WTC11 (cell line): ENCODE measurements around the gene TTR. TPM values are rescaled to one million over a fixed set of nuclear protein-coding genes. Genes with fewer than 3 reads are reported as not detected.
A peak's percentile ranks its signal among the peaks of the same experiment; 100 is the strongest.

Source experiments
- ATAC-seq: fragments of 200-7000 bp; cut with Tn5 transposase; 2 replicates; pipeline ENCODE4 v1.10.0; 2021; ENCODE audit warnings: mild to moderate bottlenecking, moderate library complexity
- CTCF ChIA-PET: fragments of 300-600 bp; sonication (Branson Sonifier 250); formaldehyde crosslinking; loops from one replicate; lab custom pipeline; 2021; ENCODE audit warnings: antibody characterized with exemption; lab: Charles Lee
- POLR2A ChIA-PET: fragments of 350-600 bp; sonication (Branson Sonifier 250); formaldehyde crosslinking; loops from one replicate; lab custom pipeline; 2021; ENCODE audit warnings: antibody characterized with exemption; lab: Charles Lee
- DNase-seq: peaks from one replicate; pipeline ENCODE4 v3.0.0; 2021; ENCODE audit warnings: low spot score
- H3K27ac Mint-ChIP-seq: 2 replicates; pipeline ENCODE4 v1.8.0; 2021; ENCODE audit warnings: mixed read lengths
- H3K27me3 Mint-ChIP-seq: 2 replicates; pipeline ENCODE4 v1.8.0; 2021; ENCODE audit warnings: low read depth, mild to moderate bottlenecking, moderate library complexity, mixed read lengths
- H3K36me3 Mint-ChIP-seq: 2 replicates; pipeline ENCODE4 v1.8.0; 2021; ENCODE audit warnings: mixed read lengths
- H3K4me1 Mint-ChIP-seq: 2 replicates; pipeline ENCODE4 v1.8.0; 2022; ENCODE audit warnings: mixed read lengths
- H3K4me3 Mint-ChIP-seq: 2 replicates; pipeline ENCODE4 v1.8.0; 2021; ENCODE audit warnings: mild to moderate bottlenecking, moderate library complexity, mixed read lengths
- H3K9me3 Mint-ChIP-seq: 2 replicates; pipeline ENCODE4 v1.8.0; 2021; ENCODE audit warnings: mixed read lengths
- MXD4 ChIP-seq: fragments of 250-450 bp; sonication (Bioruptor Pico); IDR thresholded peaks from 2 replicates; pipeline ENCODE4 v1.8.0; 2021; ENCODE audit warnings: mild to moderate bottlenecking, moderate library complexity, borderline replicate concordance
- NFATC4 ChIP-seq: fragments of 250-450 bp; sonication (Bioruptor Pico); IDR thresholded peaks from 2 replicates; pipeline ENCODE4 v1.9.0; 2021; ENCODE audit warnings: mild to moderate bottlenecking
- NFE2L1 ChIP-seq: sonication (generic); formaldehyde crosslinking; IDR thresholded peaks from 2 replicates; pipeline ENCODE4 v1.8.1; 2023; ENCODE audit warnings: missing genetic modification reagents
- NR3C1 ChIP-seq: sonication (generic); formaldehyde crosslinking; conservative IDR thresholded peaks from 2 replicates; pipeline ENCODE4 v1.8.1; 2023; ENCODE audit warnings: low read depth, mild to moderate bottlenecking, missing genetic modification reagents
- RORB ChIP-seq: fragments of 250-450 bp; sonication (Bioruptor Pico); IDR thresholded peaks from 2 replicates; pipeline ENCODE4 v1.9.0; 2021; ENCODE audit warnings: mild to moderate bottlenecking
- SP1 ChIP-seq: sonication (generic); formaldehyde crosslinking; conservative IDR thresholded peaks from 2 replicates; pipeline ENCODE4 v1.8.1; 2022; ENCODE audit warnings: missing genetic modification reagents
- TP53 ChIP-seq: sonication (generic); formaldehyde crosslinking; IDR thresholded peaks from 2 replicates; pipeline ENCODE4 v1.8.1; 2023; ENCODE audit warnings: mild to moderate bottlenecking, missing genetic modification reagents
- ZNF121 ChIP-seq: sonication (generic); formaldehyde crosslinking; IDR thresholded peaks from 2 replicates; pipeline ENCODE4 v1.8.0; 2023; ENCODE audit warnings: missing genetic modification reagents
- ZNF138 ChIP-seq: sonication (generic); formaldehyde crosslinking; conservative IDR thresholded peaks from 2 replicates; pipeline ENCODE4 v1.8.1; 2022; ENCODE audit warnings: mild to moderate bottlenecking, moderate library complexity, missing genetic modification reagents
- ZNF263 ChIP-seq: sonication (generic); formaldehyde crosslinking; IDR thresholded peaks from 2 replicates; pipeline ENCODE4 v1.8.1; 2022; ENCODE audit warnings: low read depth, mild to moderate bottlenecking, moderate library complexity, missing genetic modification reagents
- total RNA-seq: library from RNA; stranded (reverse); gene quantifications from 3 replicates; pipeline ENCODE4 v1.2.3, GENCODE V29; 2021
- TF ChIP-seq, protein P1 (sequence below): fragments of 250-450 bp; sonication (Bioruptor Pico); IDR thresholded peaks from 2 replicates; pipeline ENCODE4 v1.8.0; 2021; ENCODE audit warnings: mild to moderate bottlenecking
- TF ChIP-seq, protein P2 (sequence below): sonication (generic); formaldehyde crosslinking; IDR thresholded peaks from 2 replicates; pipeline ENCODE4 v1.8.0; 2022; ENCODE audit warnings: mild to moderate bottlenecking, missing genetic modification reagents
- TF ChIP-seq, protein P3 (sequence below): sonication (generic); formaldehyde crosslinking; IDR thresholded peaks from 2 replicates; pipeline ENCODE4 v1.8.1; 2023; ENCODE audit warnings: mild to moderate bottlenecking, moderate library complexity, missing genetic modification reagents
- TF ChIP-seq, protein P4 (sequence below): sonication (generic); formaldehyde crosslinking; IDR thresholded peaks from 2 replicates; pipeline ENCODE4 v1.8.1; 2022; ENCODE audit warnings: low read depth, missing genetic modification reagents, borderline replicate concordance
- TF ChIP-seq, protein P5 (sequence below): sonication (generic); formaldehyde crosslinking; IDR thresholded peaks from 2 replicates; pipeline ENCODE4 v1.8.0; 2023; ENCODE audit warnings: missing genetic modification reagents
- TF ChIP-seq, protein P6 (sequence below): sonication (generic); formaldehyde crosslinking; IDR thresholded peaks from 2 replicates; pipeline ENCODE4 v1.8.0; 2023; ENCODE audit warnings: mild to moderate bottlenecking, missing genetic modification reagents
- TF ChIP-seq, protein P7 (sequence below): sonication (generic); formaldehyde crosslinking; IDR thresholded peaks from 2 replicates; pipeline ENCODE4 v1.8.1; 2023; ENCODE audit warnings: mild to moderate bottlenecking, missing genetic modification reagents, borderline replicate concordance

TTR gene
- total RNA-seq, 1 experiment from 2014 or later: 1.0 TPM

DNA sequence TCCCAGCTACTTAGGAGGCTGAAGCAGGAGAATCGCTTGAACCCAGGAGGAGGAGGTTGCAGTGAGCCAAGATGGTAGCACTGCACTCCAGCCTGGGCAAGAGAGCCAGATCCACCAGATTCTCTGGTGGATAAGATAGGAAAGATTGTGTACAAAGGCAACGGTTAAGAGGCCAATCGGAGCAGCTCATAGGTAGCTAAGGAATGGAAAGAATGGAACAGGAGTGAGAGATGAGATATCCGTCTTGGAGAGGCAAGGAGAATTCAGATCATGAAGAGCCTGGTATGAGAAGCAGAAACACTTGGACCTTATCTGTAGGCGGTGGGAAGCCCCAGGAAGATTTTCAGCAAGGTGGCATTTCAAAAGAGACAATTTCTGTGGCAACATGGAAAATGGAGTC is 27.1 kb downstream of the TTR start:
- Mint-ChIP-seq H3K4me1 (peaks cover 17% of the 10 kb centered on the region), H3K36me3 (no peaks in the 10 kb centered on the region), H3K9me3 (no peaks in the 10 kb centered on the region; the same call in 1 of the 2 replicates), H3K27ac (no peak overlapping the region), H3K27me3 (no peaks in the 10 kb centered on the region), H3K4me3 (no peak overlapping the region)
- POLR2A ChIA-PET: interaction anchor here (0.6 kb wide), 1 partner anchor 300 kb away, joined by 3 read pairs; no protein-coding TSS in a partner anchor
- TF ChIP-seq, protein P1, sequence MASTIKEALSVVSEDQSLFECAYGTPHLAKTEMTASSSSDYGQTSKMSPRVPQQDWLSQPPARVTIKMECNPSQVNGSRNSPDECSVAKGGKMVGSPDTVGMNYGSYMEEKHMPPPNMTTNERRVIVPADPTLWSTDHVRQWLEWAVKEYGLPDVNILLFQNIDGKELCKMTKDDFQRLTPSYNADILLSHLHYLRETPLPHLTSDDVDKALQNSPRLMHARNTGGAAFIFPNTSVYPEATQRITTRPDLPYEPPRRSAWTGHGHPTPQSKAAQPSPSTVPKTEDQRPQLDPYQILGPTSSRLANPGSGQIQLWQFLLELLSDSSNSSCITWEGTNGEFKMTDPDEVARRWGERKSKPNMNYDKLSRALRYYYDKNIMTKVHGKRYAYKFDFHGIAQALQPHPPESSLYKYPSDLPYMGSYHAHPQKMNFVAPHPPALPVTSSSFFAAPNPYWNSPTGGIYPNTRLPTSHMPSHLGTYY (CRISPR knock-in tag): no peak
- TF ChIP-seq ZNF121 (0 out of 2 replicates have a peak, but pooled peaks have one; percentile 32), ZNF138 (CRISPR knock-in tag) (no peak), TP53 (no peak), MXD4 (CRISPR knock-in tag) (no peak)
- TF ChIP-seq, protein P2, sequence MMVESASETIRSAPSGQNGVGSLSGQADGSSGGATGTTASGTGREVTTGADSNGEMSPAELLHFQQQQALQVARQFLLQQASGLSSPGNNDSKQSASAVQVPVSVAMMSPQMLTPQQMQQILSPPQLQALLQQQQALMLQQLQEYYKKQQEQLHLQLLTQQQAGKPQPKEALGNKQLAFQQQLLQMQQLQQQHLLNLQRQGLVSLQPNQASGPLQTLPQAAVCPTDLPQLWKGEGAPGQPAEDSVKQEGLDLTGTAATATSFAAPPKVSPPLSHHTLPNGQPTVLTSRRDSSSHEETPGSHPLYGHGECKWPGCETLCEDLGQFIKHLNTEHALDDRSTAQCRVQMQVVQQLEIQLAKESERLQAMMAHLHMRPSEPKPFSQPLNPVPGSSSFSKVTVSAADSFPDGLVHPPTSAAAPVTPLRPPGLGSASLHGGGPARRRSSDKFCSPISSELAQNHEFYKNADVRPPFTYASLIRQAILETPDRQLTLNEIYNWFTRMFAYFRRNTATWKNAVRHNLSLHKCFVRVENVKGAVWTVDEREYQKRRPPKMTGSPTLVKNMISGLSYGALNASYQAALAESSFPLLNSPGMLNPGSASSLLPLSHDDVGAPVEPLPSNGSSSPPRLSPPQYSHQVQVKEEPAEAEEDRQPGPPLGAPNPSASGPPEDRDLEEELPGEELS (CRISPR knock-in tag): no peak
- TF ChIP-seq, protein P3, sequence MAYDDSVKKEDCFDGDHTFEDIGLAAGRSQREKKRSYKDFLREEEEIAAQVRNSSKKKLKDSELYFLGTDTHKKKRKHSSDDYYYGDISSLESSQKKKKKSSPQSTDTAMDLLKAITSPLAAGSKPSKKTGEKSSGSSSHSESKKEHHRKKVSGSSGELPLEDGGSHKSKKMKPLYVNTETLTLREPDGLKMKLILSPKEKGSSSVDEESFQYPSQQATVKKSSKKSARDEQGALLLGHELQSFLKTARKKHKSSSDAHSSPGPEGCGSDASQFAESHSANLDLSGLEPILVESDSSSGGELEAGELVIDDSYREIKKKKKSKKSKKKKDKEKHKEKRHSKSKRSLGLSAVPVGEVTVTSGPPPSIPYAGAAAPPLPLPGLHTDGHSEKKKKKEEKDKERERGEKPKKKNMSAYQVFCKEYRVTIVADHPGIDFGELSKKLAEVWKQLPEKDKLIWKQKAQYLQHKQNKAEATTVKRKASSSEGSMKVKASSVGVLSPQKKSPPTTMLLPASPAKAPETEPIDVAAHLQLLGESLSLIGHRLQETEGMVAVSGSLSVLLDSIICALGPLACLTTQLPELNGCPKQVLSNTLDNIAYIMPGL (CRISPR knock-in tag): no peak
- TF ChIP-seq, protein P4, sequence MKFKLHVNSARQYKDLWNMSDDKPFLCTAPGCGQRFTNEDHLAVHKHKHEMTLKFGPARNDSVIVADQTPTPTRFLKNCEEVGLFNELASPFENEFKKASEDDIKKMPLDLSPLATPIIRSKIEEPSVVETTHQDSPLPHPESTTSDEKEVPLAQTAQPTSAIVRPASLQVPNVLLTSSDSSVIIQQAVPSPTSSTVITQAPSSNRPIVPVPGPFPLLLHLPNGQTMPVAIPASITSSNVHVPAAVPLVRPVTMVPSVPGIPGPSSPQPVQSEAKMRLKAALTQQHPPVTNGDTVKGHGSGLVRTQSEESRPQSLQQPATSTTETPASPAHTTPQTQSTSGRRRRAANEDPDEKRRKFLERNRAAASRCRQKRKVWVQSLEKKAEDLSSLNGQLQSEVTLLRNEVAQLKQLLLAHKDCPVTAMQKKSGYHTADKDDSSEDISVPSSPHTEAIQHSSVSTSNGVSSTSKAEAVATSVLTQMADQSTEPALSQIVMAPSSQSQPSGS (CRISPR knock-in tag): no peak
- CTCF ChIA-PET: interaction anchor here (1.4 kb wide), 1 partner anchor 9 kb away, joined by 4 read pairs; no protein-coding TSS in a partner anchor
- no peak for ATAC-seq
- DNase-seq: no peak

DNA sequence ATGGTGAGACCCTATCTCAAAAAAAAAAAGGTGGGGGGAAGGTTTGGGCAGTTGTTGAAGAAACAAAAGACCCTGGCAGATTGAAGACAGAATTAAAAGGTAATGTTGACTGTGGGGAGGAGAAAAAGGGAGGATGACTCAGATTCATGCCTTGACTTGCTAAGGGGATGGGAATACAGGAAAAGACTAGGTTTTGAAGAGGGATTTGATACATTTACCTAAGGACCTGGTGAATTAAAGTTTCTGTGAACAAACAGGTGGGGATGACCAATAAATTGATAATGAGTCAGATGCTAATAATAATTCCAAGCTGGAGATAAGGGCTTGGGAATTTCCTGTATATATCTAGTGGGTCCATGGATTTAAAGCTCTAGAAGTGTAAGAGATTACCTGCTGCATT is 27.6 kb downstream of the TTR start:
- TF ChIP-seq, protein P5, sequence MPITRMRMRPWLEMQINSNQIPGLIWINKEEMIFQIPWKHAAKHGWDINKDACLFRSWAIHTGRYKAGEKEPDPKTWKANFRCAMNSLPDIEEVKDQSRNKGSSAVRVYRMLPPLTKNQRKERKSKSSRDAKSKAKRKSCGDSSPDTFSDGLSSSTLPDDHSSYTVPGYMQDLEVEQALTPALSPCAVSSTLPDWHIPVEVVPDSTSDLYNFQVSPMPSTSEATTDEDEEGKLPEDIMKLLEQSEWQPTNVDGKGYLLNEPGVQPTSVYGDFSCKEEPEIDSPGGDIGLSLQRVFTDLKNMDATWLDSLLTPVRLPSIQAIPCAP (CRISPR knock-in tag): no peak
- TF ChIP-seq, protein P3 (CRISPR knock-in tag): no peak
- TF ChIP-seq, protein P1 (CRISPR knock-in tag): no peak
- TF ChIP-seq NFATC4 (CRISPR knock-in tag) (no peak), NR3C1 (CRISPR knock-in tag) (no peak), ZNF263 (CRISPR knock-in tag) (no peak), NFE2L1 (CRISPR knock-in tag) (no peak), SP1 (CRISPR knock-in tag) (no peak), RORB (CRISPR knock-in tag) (no peak)
- TF ChIP-seq, protein P6, sequence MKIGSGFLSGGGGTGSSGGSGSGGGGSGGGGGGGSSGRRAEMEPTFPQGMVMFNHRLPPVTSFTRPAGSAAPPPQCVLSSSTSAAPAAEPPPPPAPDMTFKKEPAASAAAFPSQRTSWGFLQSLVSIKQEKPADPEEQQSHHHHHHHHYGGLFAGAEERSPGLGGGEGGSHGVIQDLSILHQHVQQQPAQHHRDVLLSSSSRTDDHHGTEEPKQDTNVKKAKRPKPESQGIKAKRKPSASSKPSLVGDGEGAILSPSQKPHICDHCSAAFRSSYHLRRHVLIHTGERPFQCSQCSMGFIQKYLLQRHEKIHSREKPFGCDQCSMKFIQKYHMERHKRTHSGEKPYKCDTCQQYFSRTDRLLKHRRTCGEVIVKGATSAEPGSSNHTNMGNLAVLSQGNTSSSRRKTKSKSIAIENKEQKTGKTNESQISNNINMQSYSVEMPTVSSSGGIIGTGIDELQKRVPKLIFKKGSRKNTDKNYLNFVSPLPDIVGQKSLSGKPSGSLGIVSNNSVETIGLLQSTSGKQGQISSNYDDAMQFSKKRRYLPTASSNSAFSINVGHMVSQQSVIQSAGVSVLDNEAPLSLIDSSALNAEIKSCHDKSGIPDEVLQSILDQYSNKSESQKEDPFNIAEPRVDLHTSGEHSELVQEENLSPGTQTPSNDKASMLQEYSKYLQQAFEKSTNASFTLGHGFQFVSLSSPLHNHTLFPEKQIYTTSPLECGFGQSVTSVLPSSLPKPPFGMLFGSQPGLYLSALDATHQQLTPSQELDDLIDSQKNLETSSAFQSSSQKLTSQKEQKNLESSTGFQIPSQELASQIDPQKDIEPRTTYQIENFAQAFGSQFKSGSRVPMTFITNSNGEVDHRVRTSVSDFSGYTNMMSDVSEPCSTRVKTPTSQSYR: no peak
- TF ChIP-seq, protein P7, sequence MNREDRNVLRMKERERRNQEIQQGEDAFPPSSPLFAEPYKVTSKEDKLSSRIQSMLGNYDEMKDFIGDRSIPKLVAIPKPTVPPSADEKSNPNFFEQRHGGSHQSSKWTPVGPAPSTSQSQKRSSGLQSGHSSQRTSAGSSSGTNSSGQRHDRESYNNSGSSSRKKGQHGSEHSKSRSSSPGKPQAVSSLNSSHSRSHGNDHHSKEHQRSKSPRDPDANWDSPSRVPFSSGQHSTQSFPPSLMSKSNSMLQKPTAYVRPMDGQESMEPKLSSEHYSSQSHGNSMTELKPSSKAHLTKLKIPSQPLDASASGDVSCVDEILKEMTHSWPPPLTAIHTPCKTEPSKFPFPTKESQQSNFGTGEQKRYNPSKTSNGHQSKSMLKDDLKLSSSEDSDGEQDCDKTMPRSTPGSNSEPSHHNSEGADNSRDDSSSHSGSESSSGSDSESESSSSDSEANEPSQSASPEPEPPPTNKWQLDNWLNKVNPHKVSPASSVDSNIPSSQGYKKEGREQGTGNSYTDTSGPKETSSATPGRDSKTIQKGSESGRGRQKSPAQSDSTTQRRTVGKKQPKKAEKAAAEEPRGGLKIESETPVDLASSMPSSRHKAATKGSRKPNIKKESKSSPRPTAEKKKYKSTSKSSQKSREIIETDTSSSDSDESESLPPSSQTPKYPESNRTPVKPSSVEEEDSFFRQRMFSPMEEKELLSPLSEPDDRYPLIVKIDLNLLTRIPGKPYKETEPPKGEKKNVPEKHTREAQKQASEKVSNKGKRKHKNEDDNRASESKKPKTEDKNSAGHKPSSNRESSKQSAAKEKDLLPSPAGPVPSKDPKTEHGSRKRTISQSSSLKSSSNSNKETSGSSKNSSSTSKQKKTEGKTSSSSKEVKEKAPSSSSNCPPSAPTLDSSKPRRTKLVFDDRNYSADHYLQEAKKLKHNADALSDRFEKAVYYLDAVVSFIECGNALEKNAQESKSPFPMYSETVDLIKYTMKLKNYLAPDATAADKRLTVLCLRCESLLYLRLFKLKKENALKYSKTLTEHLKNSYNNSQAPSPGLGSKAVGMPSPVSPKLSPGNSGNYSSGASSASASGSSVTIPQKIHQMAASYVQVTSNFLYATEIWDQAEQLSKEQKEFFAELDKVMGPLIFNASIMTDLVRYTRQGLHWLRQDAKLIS (CRISPR knock-in tag): no peak
- H3K36me3 Mint-ChIP-seq: no peaks in the 10 kb centered on the region
- H3K4me1 Mint-ChIP-seq: peaks cover 14% of the 10 kb centered on the region
- DNase-seq: no peak
- POLR2A ChIA-PET: no interaction called here
- H3K27me3 Mint-ChIP-seq: no peaks in the 10 kb centered on the region
- no peak overlapping the region for H3K4me3 Mint-ChIP-seq
- CTCF ChIA-PET: interaction anchor here (1.4 kb wide), 1 partner anchor 9 kb away, joined by 4 read pairs; no protein-coding TSS in a partner anchor
- H3K9me3 Mint-ChIP-seq: no peaks in the 10 kb centered on the region; the same call in 1 of the 2 replicates
- no peak for ATAC-seq
- no peak overlapping the region for H3K27ac Mint-ChIP-seq
